MM.1S (cell line): Measurements from ENCODE around the gene PLK5.

Experiments used
- DNase-seq: peaks from one replicate; pipeline ENCODE4 v3.0.0-alpha.2; 2015
- H2AFZ ChIP-seq: fragments of 300-600 bp; sonication (generic); 2 replicates; pipeline ENCODE4 v1.6.0; 2016; ENCODE audit warnings: antibody characterized with exemption, low read length
- H3F3A ChIP-seq: fragments of 300-600 bp; sonication (generic); 2 replicates; pipeline ENCODE4 v1.6.1; 2016; ENCODE audit warnings: mild to moderate bottlenecking, antibody characterized with exemption, low read length, moderate library complexity, mixed read lengths; ENCODE audit not compliant: insufficient read depth
- H3K27ac ChIP-seq: fragments of 300-600 bp; sonication (generic); 2 replicates; pipeline ENCODE4 v1.5.1; 2016; ENCODE audit warnings: mild to moderate bottlenecking, low read length
- H3K27me3 ChIP-seq: fragments of 300-600 bp; sonication (generic); replicated peaks from 2 replicates; pipeline ENCODE4 v1.6.0; 2016; ENCODE audit warnings: low read length; ENCODE audit not compliant: insufficient read depth
- H3K36me3 ChIP-seq: fragments of 300-600 bp; sonication (generic); replicated peaks from 2 replicates; pipeline ENCODE4 v1.6.1; 2016; ENCODE audit warnings: mild to moderate bottlenecking, low read length, mixed read lengths; ENCODE audit not compliant: insufficient read depth
- H3K4me1 ChIP-seq: fragments of 300-600 bp; sonication (generic); 2 replicates; pipeline ENCODE4 v1.6.1; 2016; ENCODE audit warnings: low read length, mixed read lengths
- H3K4me2 ChIP-seq: fragments of 300-600 bp; sonication (generic); 2 replicates; pipeline ENCODE4 v1.6.0; 2016; ENCODE audit warnings: low read depth, low read length
- H3K4me3 ChIP-seq: fragments of 300-600 bp; sonication (generic); 2 replicates; pipeline ENCODE4 v1.5.1; 2016; ENCODE audit warnings: low read length, mixed read lengths
- H3K79me2 ChIP-seq: fragments of 300-600 bp; sonication (generic); 2 replicates; pipeline ENCODE4 v1.6.1; 2016; ENCODE audit warnings: mixed run types, low read length, mixed read lengths
- H3K9ac ChIP-seq: fragments of 300-600 bp; sonication (generic); 2 replicates; pipeline ENCODE4 v1.6.1; 2016; ENCODE audit warnings: low read length, mixed read lengths
- H3K9me2 ChIP-seq: fragments of 300-600 bp; sonication (generic); replicated peaks from 2 replicates; pipeline ENCODE4 v1.6.1; 2016; ENCODE audit warnings: mild to moderate bottlenecking, low read length, mixed read lengths; ENCODE audit not compliant: insufficient read depth
- H3K9me3 ChIP-seq: fragments of 300-600 bp; sonication (generic); replicated peaks from 2 replicates; pipeline ENCODE4 v1.6.1; 2016; ENCODE audit warnings: mild to moderate bottlenecking, low read length, mixed read lengths; ENCODE audit not compliant: insufficient read depth
- H4K20me1 ChIP-seq: fragments of 300-600 bp; sonication (generic); 2 replicates; pipeline ENCODE4 v1.6.1; 2016; ENCODE audit warnings: mild to moderate bottlenecking, low read length, moderate library complexity, mixed read lengths; ENCODE audit not compliant: insufficient read depth
- EZH2 ChIP-seq: fragments of 300-600 bp; sonication (generic); optimal IDR thresholded peaks from 2 replicates; pipeline ENCODE3; 2017; ENCODE audit warnings: low read depth, mild to moderate bottlenecking, antibody characterized with exemption, low read length, mixed read lengths
- EZH2phosphoT487 ChIP-seq: fragments of 300-600 bp; sonication (generic); IDR thresholded peaks from 2 replicates; pipeline ENCODE4 v1.6.1; 2018; ENCODE audit warnings: antibody characterized with exemption, low read length
- TF ChIP-seq, protein P1 (sequence below): fragments of 300-600 bp; sonication (generic); IDR thresholded peaks from 2 replicates; pipeline ENCODE4 v1.5.1; 2016; ENCODE audit warnings: antibody characterized with exemption, low read length, mixed read lengths

The PLK5 gene

DNA sequence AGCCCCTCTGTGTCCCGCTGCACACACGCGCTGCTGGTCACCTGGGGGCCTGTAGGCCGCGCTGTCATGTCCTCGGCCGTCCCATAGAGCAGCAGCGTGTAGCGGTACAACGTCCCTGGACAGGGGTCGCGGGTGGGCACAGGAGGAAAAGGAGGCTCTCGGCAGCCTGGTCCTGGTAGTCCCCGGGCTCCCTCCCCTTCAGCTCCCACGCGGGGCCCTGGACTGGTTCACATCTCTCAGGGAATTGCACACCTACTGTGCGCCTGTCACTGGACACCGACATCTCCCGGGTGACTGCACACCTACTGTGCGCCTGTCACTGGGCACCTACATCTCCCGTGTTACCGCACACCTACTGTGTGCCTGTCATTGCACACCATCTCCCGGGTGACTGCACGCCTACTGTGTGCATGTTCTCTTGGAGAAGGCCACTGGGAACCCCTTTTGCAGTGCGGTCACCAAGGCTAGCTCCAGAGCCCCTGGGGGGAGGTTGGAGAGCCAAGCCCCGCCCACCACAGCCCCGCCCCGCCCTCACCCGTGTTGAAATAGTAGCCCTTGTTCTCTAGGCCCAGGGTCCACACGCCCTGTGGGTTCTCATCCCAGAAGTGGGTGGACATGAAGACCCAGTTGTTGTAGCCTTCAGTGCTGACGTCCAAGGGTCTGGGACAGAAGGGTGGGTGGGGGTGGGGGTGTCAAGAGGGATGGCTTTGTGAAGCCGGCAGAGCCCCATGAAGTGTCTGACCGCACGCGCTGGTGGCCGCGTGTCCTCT, 41.3 kb upstream of the PLK5 start:
- Histone ChIP-seq H3K27me3 (peaks cover 42% of the 10 kb centered on the region), H2AFZ (no peak overlapping the region), H3K9me2 (no peaks in the 10 kb centered on the region), H3K9ac (no peak overlapping the region), H3K9me3 (no peaks in the 10 kb centered on the region), H3K4me2 (no peak overlapping the region), H4K20me1 (no peaks in the 10 kb centered on the region), H3K79me2 (peaks cover 14% of the 10 kb centered on the region), H3K27ac (no peak overlapping the region), H3K4me3 (no peak overlapping the region), H3F3A (no peaks in the 10 kb centered on the region), H3K36me3 (no peaks in the 10 kb centered on the region), H3K4me1 (no peaks in the 10 kb centered on the region)
- TF ChIP-seq EZH2 (no peak), EZH2phosphoT487 (no peak)
- TF ChIP-seq, protein P1, sequence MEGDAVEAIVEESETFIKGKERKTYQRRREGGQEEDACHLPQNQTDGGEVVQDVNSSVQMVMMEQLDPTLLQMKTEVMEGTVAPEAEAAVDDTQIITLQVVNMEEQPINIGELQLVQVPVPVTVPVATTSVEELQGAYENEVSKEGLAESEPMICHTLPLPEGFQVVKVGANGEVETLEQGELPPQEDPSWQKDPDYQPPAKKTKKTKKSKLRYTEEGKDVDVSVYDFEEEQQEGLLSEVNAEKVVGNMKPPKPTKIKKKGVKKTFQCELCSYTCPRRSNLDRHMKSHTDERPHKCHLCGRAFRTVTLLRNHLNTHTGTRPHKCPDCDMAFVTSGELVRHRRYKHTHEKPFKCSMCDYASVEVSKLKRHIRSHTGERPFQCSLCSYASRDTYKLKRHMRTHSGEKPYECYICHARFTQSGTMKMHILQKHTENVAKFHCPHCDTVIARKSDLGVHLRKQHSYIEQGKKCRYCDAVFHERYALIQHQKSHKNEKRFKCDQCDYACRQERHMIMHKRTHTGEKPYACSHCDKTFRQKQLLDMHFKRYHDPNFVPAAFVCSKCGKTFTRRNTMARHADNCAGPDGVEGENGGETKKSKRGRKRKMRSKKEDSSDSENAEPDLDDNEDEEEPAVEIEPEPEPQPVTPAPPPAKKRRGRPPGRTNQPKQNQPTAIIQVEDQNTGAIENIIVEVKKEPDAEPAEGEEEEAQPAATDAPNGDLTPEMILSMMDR: no peak
- no peak for DNase-seq

DNA sequence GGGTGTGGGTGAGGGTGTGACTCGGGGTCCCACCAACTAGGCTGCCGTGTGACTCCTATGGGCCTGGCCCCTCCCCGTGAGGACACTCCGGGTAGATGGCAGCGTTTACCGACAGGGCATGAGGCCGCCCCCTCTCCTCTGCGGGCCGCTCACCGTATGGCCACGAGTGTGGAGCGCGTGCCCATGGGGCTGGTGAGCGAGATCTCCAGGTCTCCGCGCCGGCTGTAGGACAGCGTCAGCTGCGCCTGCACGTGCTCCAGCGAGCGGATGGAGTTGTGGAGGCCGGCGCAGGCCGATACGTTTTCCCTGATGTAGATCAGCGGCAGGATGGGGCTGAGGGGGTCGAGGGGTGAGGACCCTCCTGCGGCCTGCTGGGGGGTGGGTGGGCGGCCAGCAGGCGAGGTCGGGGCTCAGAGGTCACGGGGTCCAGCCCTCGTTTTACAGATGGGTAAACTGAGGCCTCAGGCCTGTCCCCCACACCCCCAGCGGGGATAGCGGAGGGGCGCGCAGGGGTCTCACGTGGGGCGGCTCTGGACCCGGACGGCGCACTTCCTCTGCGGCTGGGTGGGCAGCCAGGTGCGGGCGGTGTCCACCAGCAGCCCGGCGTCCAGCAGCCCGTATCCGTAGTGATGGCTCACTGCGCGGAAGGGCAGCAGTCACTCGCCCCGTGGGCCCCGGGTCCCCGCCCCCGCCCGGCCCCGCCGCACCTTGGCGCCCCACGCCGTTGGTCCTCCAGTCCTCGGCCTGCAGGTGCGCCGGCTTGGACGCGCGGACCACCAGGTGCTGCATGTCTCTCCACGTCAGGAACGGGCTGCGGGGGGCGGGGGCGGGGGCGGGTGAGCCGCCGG, 40.5 kb upstream of the PLK5 start:
- Histone ChIP-seq H3K79me2 (peaks cover 6% of the 10 kb centered on the region), H3K4me1 (no peaks in the 10 kb centered on the region), H3K36me3 (no peaks in the 10 kb centered on the region), H2AFZ (no peak overlapping the region), H3K9ac (no peak overlapping the region), H3K9me3 (no peaks in the 10 kb centered on the region), H3K9me2 (no peaks in the 10 kb centered on the region), H4K20me1 (no peaks in the 10 kb centered on the region), H3K4me2 (no peak overlapping the region), H3K4me3 (no peak overlapping the region), H3F3A (no peaks in the 10 kb centered on the region), H3K27me3 (peaks cover 50% of the 10 kb centered on the region), H3K27ac (no peak overlapping the region)
- DNase-seq: no peak
- TF ChIP-seq EZH2: no peak
- TF ChIP-seq, protein P1: no peak
- TF ChIP-seq EZH2phosphoT487: no peak

DNA sequence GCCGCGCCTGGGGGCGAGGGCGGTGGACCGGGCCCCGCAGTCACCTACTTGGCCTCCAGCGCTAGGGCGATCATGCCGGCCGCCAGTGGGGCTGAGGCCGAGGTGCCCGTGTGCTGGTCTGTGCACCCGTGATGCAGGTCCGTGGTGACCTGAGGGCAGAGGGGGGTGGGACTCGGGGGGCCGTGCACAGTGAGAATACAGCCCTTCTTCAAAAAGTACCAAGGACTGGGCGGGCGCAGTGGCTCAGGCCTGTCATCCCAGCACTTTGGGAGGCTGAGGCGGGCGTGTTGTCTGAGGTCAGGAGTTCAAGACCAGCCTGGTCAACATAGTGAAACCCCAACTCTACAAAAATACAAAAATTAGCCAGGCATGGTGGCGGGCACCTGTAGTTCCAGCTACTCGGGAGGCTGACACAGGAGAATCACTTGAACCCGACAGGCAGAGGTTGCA, 39.9 kb upstream of the PLK5 start:
- no peak for DNase-seq
- no peaks in the 10 kb centered on the region for H3K9me2 ChIP-seq
- H3K9me3 ChIP-seq: no peaks in the 10 kb centered on the region
- no peaks in the 10 kb centered on the region; the same call in 1 of the 2 replicates for H3K79me2 ChIP-seq
- H3K9ac ChIP-seq: no peak overlapping the region
- TF ChIP-seq, protein P1: no peak
- no peak for TF ChIP-seq EZH2phosphoT487
- no peak for TF ChIP-seq EZH2
- no peaks in the 10 kb centered on the region for H3K4me1 ChIP-seq
- H2AFZ ChIP-seq: no peak overlapping the region
- no peaks in the 10 kb centered on the region for H3F3A ChIP-seq
- H3K36me3 ChIP-seq: no peaks in the 10 kb centered on the region
- no peak overlapping the region for H3K27ac ChIP-seq
- peaks cover 56% of the 10 kb centered on the region for H3K27me3 ChIP-seq
- no peak overlapping the region for H3K4me2 ChIP-seq
- no peak overlapping the region for H3K4me3 ChIP-seq
- no peaks in the 10 kb centered on the region for H4K20me1 ChIP-seq
